HEK293 (cell line): ENCODE results near the gene REC8.
A peak's percentile ranks its signal among the peaks of the same experiment; 100 is the strongest.

Experiments
- CTCF ChIA-PET: fragments of 350-600 bp; formaldehyde crosslinking; extraction: SDS; loops from one replicate; lab custom pipeline; 2021; ENCODE audit warnings: antibody characterized with exemption; lab: Yijun Ruan, JAX
- POLR2A ChIA-PET: fragments of 300-600 bp; formaldehyde crosslinking; extraction: SDS; loops from one replicate; lab custom pipeline; 2020; ENCODE audit warnings: antibody characterized with exemption, inconsistent platforms; lab: Yijun Ruan, JAX
- H3K27ac ChIP-seq: fragments of 200-500 bp; sonication (Bioruptor generic); 2 replicates; pipeline ENCODE4 v1.5.1; 2014; ENCODE audit warnings: low read depth, low read length, control low read depth, inconsistent platforms; ENCODE audit errors: extremely low read depth
- H3K36me3 ChIP-seq, 2 experiments: fragments of 200-500 bp in 1 of 2; sonication (Bioruptor generic) in 1 of 2; 1 replicate in 1 of 2; 2 replicates in 1 of 2; pipeline ENCODE4 v1.5.1; 2014 to 2017; ENCODE audit warnings: inconsistent platforms in 2 of 2, low read length in 2 of 2; ENCODE audit not compliant: control insufficient read depth in 2 of 2, insufficient read depth in 1 of 2
- H3K4me1 ChIP-seq: fragments of 200-500 bp; sonication (Bioruptor generic); 2 replicates; pipeline ENCODE4 v1.5.1; 2014; ENCODE audit warnings: mild to moderate bottlenecking, low read length, inconsistent platforms; ENCODE audit not compliant: control insufficient read depth, insufficient read depth
- H3K4me3 ChIP-seq: 2 replicates; pipeline ENCODE4 v1.5.1; 2011; ENCODE audit warnings: low read depth, mild to moderate bottlenecking, control low read depth, low read length, moderate library complexity
- H3K9me3 ChIP-seq: fragments of 200-500 bp; sonication (Bioruptor generic); 2 replicates; pipeline ENCODE4 v1.5.1; 2014; ENCODE audit warnings: low read depth, low read length, inconsistent platforms; ENCODE audit not compliant: control insufficient read depth, insufficient read depth
- HIC1 ChIP-seq: fragments of 450-650 bp; formaldehyde crosslinking; IDR thresholded peaks from 2 replicates; pipeline ENCODE4 v1.5.1; 2016; ENCODE audit warnings: missing biosample characterization, missing genetic modification characterization
- KLF9 ChIP-seq: fragments of 450-650 bp; formaldehyde crosslinking; IDR thresholded peaks from 2 replicates; pipeline ENCODE4 v1.5.1; 2016; ENCODE audit warnings: missing biosample characterization, missing genetic modification characterization, low read depth
- PBX3 ChIP-seq: sonication (generic); formaldehyde crosslinking; IDR thresholded peaks from 2 replicates; pipeline ENCODE4 v1.8.1; 2022; ENCODE audit warnings: mild to moderate bottlenecking, moderate library complexity, missing genetic modification reagents
- SCRT1 ChIP-seq: fragments of 450-650 bp; formaldehyde crosslinking; IDR thresholded peaks from 2 replicates; pipeline ENCODE4 v1.5.1; 2016; ENCODE audit warnings: missing biosample characterization, missing genetic modification characterization, borderline replicate concordance
- SETDB1 ChIP-seq: IDR thresholded peaks from one replicate; pipeline ENCODE4 v1.6.1; 2017; ENCODE audit warnings: mild to moderate bottlenecking, low read length, moderate library complexity, mixed read lengths; ENCODE audit not compliant: insufficient read length
- ZBTB17 ChIP-seq: fragments of 450-650 bp; formaldehyde crosslinking; IDR thresholded peaks from 2 replicates; pipeline ENCODE4 v1.5.1; 2016; ENCODE audit warnings: missing biosample characterization, missing genetic modification characterization
- ZFHX2 ChIP-seq: fragments of 450-650 bp; formaldehyde crosslinking; conservative IDR thresholded peaks from 2 replicates; pipeline ENCODE4 v1.5.1; 2016; ENCODE audit warnings: missing biosample characterization, missing genetic modification characterization
- ZNF114 ChIP-seq: fragments of 450-650 bp; formaldehyde crosslinking; IDR thresholded peaks from 2 replicates; pipeline ENCODE4 v1.5.0; 2017; ENCODE audit warnings: missing biosample characterization, missing genetic modification characterization
- ZNF138 ChIP-seq: fragments of 450-650 bp; formaldehyde crosslinking; IDR thresholded peaks from 2 replicates; pipeline ENCODE4 v1.5.1; 2016; ENCODE audit warnings: missing biosample characterization, missing genetic modification characterization, borderline replicate concordance
- ZNF146 ChIP-seq: fragments of 450-650 bp; formaldehyde crosslinking; IDR thresholded peaks from 2 replicates; pipeline ENCODE4 v1.5.1; 2016; ENCODE audit warnings: missing biosample characterization, missing genetic modification characterization
- ZNF266 ChIP-seq: fragments of 450-650 bp; formaldehyde crosslinking; IDR thresholded peaks from 2 replicates; pipeline ENCODE4 v1.5.1; 2016; ENCODE audit warnings: missing biosample characterization, missing genetic modification characterization, low read depth
- ZNF335 ChIP-seq: fragments of 450-650 bp; formaldehyde crosslinking; conservative IDR thresholded peaks from 2 replicates; pipeline ENCODE4 v1.5.1; 2016; ENCODE audit warnings: missing biosample characterization, missing genetic modification characterization
- ZNF426 ChIP-seq: fragments of 450-650 bp; formaldehyde crosslinking; IDR thresholded peaks from 2 replicates; pipeline ENCODE4 v1.5.1; 2017; ENCODE audit warnings: missing biosample characterization, missing genetic modification characterization, mild to moderate bottlenecking, inconsistent platforms, moderate library complexity
- ZNF473 ChIP-seq: fragments of 450-650 bp; formaldehyde crosslinking; IDR thresholded peaks from 2 replicates; pipeline ENCODE4 v1.5.1; 2017; ENCODE audit warnings: missing biosample characterization, missing genetic modification characterization
- ZNF518A ChIP-seq: fragments of 450-650 bp; formaldehyde crosslinking; conservative IDR thresholded peaks from 2 replicates; pipeline ENCODE4 v1.5.1; 2016; ENCODE audit warnings: low read depth, missing biosample characterization, missing genetic modification characterization
- ZNF623 ChIP-seq: fragments of 450-650 bp; formaldehyde crosslinking; IDR thresholded peaks from 2 replicates; pipeline ENCODE4 v1.5.1; 2016; ENCODE audit warnings: missing biosample characterization, missing genetic modification characterization
- ZNF701 ChIP-seq: fragments of 450-650 bp; formaldehyde crosslinking; IDR thresholded peaks from 2 replicates; pipeline ENCODE4 v1.5.1; 2016; ENCODE audit warnings: missing biosample characterization, missing genetic modification characterization
- ZXDB ChIP-seq: fragments of 450-650 bp; formaldehyde crosslinking; IDR thresholded peaks from 2 replicates; pipeline ENCODE4 v1.5.1; 2016; ENCODE audit warnings: missing biosample characterization, missing genetic modification characterization
- TF ChIP-seq, protein P1 (sequence below): fragments of 450-650 bp; formaldehyde crosslinking; optimal IDR thresholded peaks from 2 replicates; pipeline ENCODE3; 2016; ENCODE audit warnings: missing biosample characterization, mild to moderate bottlenecking, missing genetic modification characterization
- TF ChIP-seq, protein P2 (sequence below): fragments of 450-650 bp; formaldehyde crosslinking; IDR thresholded peaks from 2 replicates; pipeline ENCODE4 v1.5.1; 2016; ENCODE audit warnings: missing biosample characterization, missing genetic modification characterization

The REC8 gene

DNA sequence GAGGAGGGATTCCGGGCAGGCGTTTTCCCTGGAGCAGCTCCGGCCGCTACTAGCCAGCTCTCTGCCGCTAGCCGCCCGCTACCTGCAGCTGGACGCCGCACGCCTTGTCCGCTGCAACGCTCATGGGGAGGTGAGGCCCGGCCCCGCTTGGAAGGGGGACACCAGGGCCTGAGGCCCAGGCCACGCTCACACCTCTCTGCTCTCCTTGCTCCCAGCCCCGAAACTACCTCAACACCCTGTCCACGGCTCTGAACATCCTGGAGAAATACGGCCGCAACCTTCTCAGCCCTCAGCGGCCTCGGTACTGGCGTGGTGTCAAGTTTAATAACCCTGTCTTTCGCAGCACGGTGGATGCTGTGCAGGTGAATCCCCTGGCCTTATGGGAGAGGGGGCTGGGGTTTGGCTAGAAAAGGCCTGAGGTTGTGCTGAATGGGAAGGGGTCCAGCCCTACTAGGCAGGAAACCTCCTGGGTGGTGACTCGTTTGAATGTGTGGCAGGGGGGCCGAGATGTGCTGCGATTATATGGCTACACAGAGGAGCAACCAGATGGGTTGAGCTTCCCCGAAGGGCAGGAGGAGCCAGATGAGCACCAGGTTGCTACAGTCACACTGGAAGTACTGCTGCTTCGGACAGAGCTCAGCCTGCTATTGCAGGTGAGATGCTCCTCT lies 24.0 kb upstream of the REC8 start (continued):
- TF ChIP-seq ZNF266 (no peak), ZNF623 (tag by site-specific recombination) (no peak), ZNF335 (tag by site-specific recombination) (peak; percentile 11; the same call in 1 of the 2 replicates)
- TF ChIP-seq, all 188 proteins: peak for 5

DNA sequence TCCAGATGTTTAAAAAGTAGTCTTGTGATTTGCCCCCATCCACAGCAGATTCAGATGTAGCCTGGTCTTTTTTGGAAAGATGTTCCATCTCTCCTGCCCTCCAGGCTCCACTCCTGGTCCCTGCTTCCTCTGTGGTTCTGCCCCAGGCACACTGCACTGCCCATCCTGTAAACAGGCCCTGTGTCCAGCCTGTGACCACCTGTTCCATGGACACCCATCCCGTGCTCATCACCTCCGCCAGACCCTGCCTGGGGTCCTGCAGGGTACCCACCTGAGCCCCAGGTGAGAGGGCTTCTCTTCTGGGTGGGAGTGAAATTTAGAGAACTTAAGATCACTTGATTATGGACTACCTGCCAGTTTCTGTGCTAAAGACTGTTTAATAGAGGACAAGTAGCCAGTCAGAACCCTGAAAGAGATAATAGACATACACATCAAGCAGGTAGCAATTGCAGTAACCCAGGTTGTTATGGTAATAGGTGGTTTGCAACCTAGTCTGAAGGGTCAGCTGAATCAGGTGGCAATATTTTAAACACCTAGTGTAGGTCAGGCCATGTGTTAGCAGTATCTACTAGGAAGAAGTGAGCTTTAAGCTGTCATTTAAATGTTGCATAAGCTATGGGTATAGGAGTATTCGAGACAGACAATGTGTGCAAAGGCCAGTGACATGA lies 22.4 kb upstream of the REC8 start:
- Histone ChIP-seq H3K36me3 (peaks cover 30 to 59% of the 10 kb centered on the region in 2 experiments), H3K4me3 (no peak overlapping the region), H3K4me1 (peaks cover 8% of the 10 kb centered on the region), H3K27ac (no peak overlapping the region), H3K9me3 (no peaks in the 10 kb centered on the region)
- POLR2A ChIA-PET = interaction anchor here (1.0 to 3.3 kb wide), 3 partner anchors 8 to 35 kb away, joined by 3 to 20 read pairs (median 7); partner anchors contain the start of genes DCAF11, EMC9, NRL and PSME1
- no peak for TF ChIP-seq ZNF114
- no peak for TF ChIP-seq KLF9 (tag by site-specific recombination)
- no peak for TF ChIP-seq SETDB1
- no peak for TF ChIP-seq ZBTB17 (tag by site-specific recombination)
- no peak for TF ChIP-seq ZNF146
- CTCF ChIA-PET = interaction anchor here (0.6 to 3.7 kb wide), 2 partner anchors 12 to 15 kb away, joined by 3 to 34 read pairs; partner anchors contain the start of gene IRF9

DNA sequence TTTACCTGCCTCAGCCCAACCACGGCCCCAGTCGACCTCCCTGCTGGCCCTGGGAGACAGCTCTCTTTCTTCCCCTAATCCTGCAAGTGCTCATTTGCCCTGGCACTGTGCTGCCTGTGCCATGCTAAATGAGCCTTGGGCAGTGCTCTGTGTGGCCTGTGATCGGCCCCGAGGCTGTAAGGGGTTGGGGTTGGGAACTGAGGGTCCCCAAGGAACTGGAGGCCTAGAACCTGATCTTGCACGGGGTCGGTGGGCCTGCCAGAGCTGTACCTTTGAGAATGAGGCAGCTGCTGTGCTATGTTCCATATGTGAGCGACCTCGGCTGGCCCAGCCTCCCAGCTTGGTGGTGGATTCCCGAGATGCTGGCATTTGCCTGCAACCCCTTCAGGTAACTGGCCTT lies 21.8 kb upstream of the REC8 start:
- POLR2A ChIA-PET = interaction anchor here (1.0 to 3.3 kb wide), 2 partner anchors 9 to 14 kb away, joined by 3 to 20 read pairs; partner anchors contain the start of genes EMC9 and PSME1
- CTCF ChIA-PET = interaction anchor here (1.0 kb wide), 1 partner anchor 11 kb away, joined by 6 read pairs; the partner anchor contains the start of gene IRF9
- peaks cover 8% of the 10 kb centered on the region for H3K4me1 ChIP-seq
- no peak overlapping the region for H3K27ac ChIP-seq
- H3K36me3 ChIP-seq = peaks cover 37 to 60% of the 10 kb centered on the region in 2 experiments
- no peak overlapping the region for H3K4me3 ChIP-seq
- H3K9me3 ChIP-seq = no peaks in the 10 kb centered on the region
- TF ChIP-seq SETDB1 (no peak), ZNF518A (tag by site-specific recombination) (no peak), ZNF138 (tag by site-specific recombination) (no peak), HIC1 (tag by site-specific recombination) (no peak), ZNF701 (tag by site-specific recombination) (no peak), ZNF473 (tag by site-specific recombination) (no peak), SCRT1 (tag by site-specific recombination) (no peak), ZFHX2 (no peak), ZXDB (no peak), PBX3 (CRISPR knock-in tag) (no peak), ZNF426 (tag by site-specific recombination) (no peak)
- TF ChIP-seq, protein P1, sequence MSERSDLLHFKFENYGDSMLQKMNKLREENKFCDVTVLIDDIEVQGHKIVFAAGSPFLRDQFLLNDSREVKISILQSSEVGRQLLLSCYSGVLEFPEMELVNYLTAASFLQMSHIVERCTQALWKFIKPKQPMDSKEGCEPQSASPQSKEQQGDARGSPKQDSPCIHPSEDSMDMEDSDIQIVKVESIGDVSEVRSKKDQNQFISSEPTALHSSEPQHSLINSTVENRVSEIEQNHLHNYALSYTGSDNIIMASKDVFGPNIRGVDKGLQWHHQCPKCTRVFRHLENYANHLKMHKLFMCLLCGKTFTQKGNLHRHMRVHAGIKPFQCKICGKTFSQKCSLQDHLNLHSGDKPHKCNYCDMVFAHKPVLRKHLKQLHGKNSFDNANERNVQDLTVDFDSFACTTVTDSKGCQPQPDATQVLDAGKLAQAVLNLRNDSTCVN = no peak
- TF ChIP-seq, protein P2, sequence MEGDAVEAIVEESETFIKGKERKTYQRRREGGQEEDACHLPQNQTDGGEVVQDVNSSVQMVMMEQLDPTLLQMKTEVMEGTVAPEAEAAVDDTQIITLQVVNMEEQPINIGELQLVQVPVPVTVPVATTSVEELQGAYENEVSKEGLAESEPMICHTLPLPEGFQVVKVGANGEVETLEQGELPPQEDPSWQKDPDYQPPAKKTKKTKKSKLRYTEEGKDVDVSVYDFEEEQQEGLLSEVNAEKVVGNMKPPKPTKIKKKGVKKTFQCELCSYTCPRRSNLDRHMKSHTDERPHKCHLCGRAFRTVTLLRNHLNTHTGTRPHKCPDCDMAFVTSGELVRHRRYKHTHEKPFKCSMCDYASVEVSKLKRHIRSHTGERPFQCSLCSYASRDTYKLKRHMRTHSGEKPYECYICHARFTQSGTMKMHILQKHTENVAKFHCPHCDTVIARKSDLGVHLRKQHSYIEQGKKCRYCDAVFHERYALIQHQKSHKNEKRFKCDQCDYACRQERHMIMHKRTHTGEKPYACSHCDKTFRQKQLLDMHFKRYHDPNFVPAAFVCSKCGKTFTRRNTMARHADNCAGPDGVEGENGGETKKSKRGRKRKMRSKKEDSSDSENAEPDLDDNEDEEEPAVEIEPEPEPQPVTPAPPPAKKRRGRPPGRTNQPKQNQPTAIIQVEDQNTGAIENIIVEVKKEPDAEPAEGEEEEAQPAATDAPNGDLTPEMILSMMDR (tag by site-specific recombination) = no peak
